ENCODE data around the gene RIMBP2. TPM values are rescaled to one million over a fixed set of nuclear protein-coding genes. Genes with fewer than 3 reads are reported as not detected.
A peak's percentile ranks its signal among the peaks of the same experiment; 100 is the strongest.

RIMBP2 gene
- total and polyA plus RNA-seq, 11 donors, result 2.1 TPM; not detected in 10

DNA sequence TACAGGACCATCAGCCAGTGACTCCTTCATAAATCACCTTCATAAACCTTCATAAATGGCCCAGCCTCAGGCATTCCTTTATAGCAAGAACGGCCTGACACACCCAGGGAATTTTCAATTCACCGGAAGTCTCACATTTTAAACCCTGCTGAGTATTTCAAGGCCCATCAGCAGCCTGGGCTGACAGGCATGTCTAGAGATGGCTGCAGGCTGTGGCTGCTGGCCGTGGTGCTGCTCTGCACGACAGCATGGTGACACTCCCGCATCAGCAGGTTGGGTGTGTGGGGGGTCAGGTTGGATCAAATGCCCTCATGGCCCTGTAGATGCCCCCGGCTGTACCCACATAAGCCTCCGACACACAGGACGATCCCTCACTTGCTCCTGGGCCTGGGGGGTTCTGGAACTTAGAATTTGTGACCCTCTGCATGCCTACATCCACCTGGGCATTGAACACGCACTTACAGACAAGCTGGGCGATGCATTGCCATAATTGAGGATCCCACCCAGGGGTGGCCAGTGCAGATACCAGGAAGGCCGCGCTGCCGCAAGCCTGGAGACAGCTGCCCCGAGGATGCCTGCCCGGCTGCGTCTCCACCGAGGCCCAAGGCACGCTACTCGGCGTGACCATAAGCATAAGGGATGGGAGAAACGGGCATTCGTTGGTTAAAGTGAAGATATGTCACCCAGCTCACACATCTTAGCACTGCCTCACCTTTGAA, 254.1 kb downstream of the RIMBP2 start:
- H3K4me1 ChIP-seq, result peaks cover 0 to 15% (median 0%) of the 10 kb centered on the region in 12 donors
- H3K9me3 ChIP-seq, result peaks cover 0 to 4% (median 0%) of the 10 kb centered on the region in 12 donors
- intact Hi-C loops (cut with DNase I), result no loop called here
- peaks cover 0 to 15% (median 0%) of the 10 kb centered on the region in 9 donors for H3K27me3 ChIP-seq
- TF ChIP-seq, protein P1, sequence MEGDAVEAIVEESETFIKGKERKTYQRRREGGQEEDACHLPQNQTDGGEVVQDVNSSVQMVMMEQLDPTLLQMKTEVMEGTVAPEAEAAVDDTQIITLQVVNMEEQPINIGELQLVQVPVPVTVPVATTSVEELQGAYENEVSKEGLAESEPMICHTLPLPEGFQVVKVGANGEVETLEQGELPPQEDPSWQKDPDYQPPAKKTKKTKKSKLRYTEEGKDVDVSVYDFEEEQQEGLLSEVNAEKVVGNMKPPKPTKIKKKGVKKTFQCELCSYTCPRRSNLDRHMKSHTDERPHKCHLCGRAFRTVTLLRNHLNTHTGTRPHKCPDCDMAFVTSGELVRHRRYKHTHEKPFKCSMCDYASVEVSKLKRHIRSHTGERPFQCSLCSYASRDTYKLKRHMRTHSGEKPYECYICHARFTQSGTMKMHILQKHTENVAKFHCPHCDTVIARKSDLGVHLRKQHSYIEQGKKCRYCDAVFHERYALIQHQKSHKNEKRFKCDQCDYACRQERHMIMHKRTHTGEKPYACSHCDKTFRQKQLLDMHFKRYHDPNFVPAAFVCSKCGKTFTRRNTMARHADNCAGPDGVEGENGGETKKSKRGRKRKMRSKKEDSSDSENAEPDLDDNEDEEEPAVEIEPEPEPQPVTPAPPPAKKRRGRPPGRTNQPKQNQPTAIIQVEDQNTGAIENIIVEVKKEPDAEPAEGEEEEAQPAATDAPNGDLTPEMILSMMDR (IDR thresholded peaks at IDR 0.05), result no peak
- TF ChIP-seq POLR2A (IDR thresholded peaks at IDR 0.05), result no peak
- WGBS, 4 donors, result 77 to 82% (median 79%) methylated on average over 20 to 22 of the region's 22 CpGs
- ATAC-seq, result no peak
- no peak overlapping the region for H3K27ac ChIP-seq
- H3K36me3 ChIP-seq, result no peaks in the 10 kb centered on the region
- DNase-seq, result peak in 1 of 5 donors; percentile 33
- H3K4me3 ChIP-seq, result no peak overlapping the region

DNA sequence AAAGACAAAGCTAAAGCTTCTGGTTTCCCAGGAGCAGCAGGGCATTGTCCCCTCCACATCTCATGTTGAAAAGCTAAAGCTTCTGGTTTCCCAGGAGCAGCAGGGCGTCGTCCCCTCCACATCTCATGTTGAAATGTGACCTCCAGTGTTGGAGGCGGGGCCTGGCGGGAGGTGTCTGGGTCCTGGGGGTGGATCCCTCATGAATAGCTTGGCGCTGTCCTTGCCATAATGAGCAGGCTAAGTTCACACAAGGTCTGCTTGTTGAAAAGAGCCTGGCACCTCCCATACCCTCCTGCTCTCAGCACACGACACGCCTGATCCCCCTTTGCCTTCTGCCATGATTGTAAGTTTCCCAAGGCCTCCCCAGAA, 254.7 kb downstream of the RIMBP2 start:
- intact Hi-C loops (cut with DNase I), result no loop called here
- WGBS, 4 donors, result 60 to 62% (median 62%) methylated on average over 7 of the region's 7 CpGs
- peak in 1 of 5 donors; percentile 14 for DNase-seq
- H3K27me3 ChIP-seq, result peaks cover 0 to 15% (median 0%) of the 10 kb centered on the region in 9 donors
- H3K4me3 ChIP-seq, result no peak overlapping the region
- TF ChIP-seq, protein P1 (IDR thresholded peaks at IDR 0.05), result no peak
- no peak for TF ChIP-seq POLR2A (IDR thresholded peaks at IDR 0.05)
- no peaks in the 10 kb centered on the region for H3K9me3 ChIP-seq
- no peaks in the 10 kb centered on the region for H3K36me3 ChIP-seq
- peaks cover 0 to 15% (median 0%) of the 10 kb centered on the region in 12 donors for H3K4me1 ChIP-seq
- H3K27ac ChIP-seq, result no peak overlapping the region
- ATAC-seq, result no peak

DNA sequence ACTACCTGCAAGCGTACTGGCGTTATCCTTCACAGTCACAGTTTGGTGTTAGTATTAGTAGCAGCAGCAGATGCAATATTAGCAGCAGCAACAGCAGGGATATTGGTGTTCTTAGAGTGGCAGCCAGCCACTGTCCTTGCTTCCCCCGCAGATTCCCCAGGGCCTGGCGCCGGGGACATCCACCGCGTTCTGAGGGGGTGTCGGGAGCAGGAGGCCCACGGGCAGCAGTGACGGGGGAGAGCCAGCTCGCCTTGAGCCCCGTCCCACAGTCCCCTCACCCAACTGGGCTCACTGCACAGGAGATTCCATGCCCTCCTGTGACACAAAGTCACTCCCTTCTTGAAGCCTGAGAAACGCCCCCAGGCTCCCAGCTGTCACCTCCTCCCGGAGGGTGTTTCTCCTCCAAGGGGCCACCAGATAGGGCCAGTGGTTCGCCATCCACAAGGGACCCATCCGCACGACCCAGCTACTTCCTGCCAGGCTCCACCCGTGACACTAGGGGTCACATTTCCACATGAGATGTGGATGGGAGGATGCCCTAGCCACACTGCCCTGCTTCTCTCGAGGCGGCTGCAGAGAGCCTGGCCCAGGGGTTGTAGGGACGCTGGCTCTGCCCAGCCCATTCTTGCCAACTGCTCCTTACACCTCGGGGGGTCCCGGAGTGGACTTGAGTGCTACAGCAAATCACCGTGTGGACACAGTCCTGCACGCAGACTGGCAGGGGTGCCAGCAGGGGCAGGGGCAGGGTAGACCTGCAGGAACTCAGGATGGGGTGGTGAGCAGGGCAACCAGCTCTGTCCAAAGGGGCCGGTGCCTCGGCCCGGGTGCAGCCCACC, 255.3 kb downstream of the RIMBP2 start:
- peaks cover 0 to 15% (median 0%) of the 10 kb centered on the region in 12 donors for H3K4me1 ChIP-seq
- H3K4me3 ChIP-seq, result no peak overlapping the region
- 75 to 79% (median 76%) methylated on average over 20 to 28 of the region's 28 CpGs for WGBS, 4 donors
- no peaks in the 10 kb centered on the region for H3K36me3 ChIP-seq
- no peak overlapping the region for H3K27ac ChIP-seq
- TF ChIP-seq POLR2A (IDR thresholded peaks at IDR 0.05), result no peak
- TF ChIP-seq, protein P1 (IDR thresholded peaks at IDR 0.05), result no peak
- no peaks in the 10 kb centered on the region for H3K9me3 ChIP-seq
- intact Hi-C loops (cut with DNase I), result no loop called here
- H3K27me3 ChIP-seq, result peaks cover 0 to 9% (median 0%) of the 10 kb centered on the region in 9 donors
- ATAC-seq (no peak), DNase-seq (peak in 1 of 5 donors; percentile 47)

DNA sequence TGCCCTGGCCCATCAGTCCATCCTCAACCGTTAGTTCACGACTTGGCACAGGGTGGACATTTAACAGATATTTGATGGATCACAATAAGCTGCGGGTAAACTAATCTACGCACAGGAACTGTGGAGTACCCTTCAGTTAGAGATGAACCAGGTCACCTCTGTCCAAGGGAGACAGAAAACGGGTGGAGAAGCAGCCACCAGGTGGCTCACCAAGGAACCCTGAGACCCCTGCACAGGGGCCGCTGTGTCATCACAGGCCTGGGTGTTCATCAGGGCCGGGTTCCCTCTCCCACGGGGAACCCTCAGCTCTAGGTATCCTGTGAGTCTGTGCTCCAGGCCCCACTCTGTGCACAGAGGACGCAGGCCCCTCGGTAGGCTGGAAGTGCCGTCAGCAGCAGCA, 256.2 kb downstream of the RIMBP2 start:
- Histone ChIP-seq H3K27ac (no peak overlapping the region), H3K27me3 (peaks cover 0 to 5% (median 0%) of the 10 kb centered on the region in 9 donors), H3K4me3 (no peak overlapping the region), H3K9me3 (no peaks in the 10 kb centered on the region), H3K4me1 (peaks cover 0 to 15% (median 0%) of the 10 kb centered on the region in 12 donors), H3K36me3 (no peaks in the 10 kb centered on the region)
- ATAC-seq, result no peak
- TF ChIP-seq POLR2A (IDR thresholded peaks at IDR 0.05), result no peak
- TF ChIP-seq, protein P1 (IDR thresholded peaks at IDR 0.05), result no peak
- DNase-seq, result peak in 1 of 5 donors; percentile 22
- 59 to 76% (median 67%) methylated on average over 6 to 11 of the region's 11 CpGs for WGBS, 4 donors
- intact Hi-C loops (cut with DNase I), result no loop called here
